ENCODE data around the gene PPM1L.

GRCh38 chr3:160763073-160763472 lies 7.0 kb downstream of the PPM1L start:
- TF ChIP-seq EZH2 (IDR thresholded peaks at IDR 0.05; ENCODE audit: borderline replicate concordance, low read length): no peak
- no peak for TF ChIP-seq CTCF (IDR thresholded peaks at IDR 0.05; ENCODE audit: low read length)
